ENCODE results near the gene CACNA1D.

DNA sequence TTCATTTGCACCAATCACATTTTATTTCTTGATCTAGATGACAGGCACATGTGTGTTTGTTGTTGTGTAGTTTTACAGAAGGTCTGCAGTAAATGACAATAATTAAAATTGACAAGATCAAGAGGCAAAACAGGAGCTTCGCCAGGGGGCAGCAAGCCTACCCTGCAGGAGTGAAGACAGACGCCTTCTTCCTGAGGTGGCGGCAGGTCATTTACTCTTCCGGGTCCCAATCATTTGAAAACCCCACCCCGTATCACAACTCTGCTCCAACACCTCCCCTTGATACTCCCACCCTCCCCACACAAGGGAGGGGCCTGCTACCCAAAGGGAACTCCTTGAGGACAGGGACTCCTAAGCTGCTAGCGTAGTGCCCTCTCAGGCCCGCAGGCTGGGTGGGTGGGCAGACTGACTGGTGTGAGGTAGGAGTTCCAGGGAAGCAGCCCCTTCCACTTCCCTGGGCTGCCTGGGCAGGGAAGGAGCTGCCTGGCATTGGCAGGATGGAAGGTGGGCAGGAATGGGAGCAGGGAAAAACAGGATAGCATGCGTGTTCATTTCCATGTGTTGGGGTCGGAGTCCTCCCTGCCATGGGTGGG is 338.7 kb downstream of the CACNA1D start:
- TF ChIP-seq EZH2 (IDR thresholded peaks at IDR 0.05; ENCODE audit: borderline replicate concordance, low read depth, low read length, severe bottlenecking) = no peak
- TF ChIP-seq, protein P1, sequence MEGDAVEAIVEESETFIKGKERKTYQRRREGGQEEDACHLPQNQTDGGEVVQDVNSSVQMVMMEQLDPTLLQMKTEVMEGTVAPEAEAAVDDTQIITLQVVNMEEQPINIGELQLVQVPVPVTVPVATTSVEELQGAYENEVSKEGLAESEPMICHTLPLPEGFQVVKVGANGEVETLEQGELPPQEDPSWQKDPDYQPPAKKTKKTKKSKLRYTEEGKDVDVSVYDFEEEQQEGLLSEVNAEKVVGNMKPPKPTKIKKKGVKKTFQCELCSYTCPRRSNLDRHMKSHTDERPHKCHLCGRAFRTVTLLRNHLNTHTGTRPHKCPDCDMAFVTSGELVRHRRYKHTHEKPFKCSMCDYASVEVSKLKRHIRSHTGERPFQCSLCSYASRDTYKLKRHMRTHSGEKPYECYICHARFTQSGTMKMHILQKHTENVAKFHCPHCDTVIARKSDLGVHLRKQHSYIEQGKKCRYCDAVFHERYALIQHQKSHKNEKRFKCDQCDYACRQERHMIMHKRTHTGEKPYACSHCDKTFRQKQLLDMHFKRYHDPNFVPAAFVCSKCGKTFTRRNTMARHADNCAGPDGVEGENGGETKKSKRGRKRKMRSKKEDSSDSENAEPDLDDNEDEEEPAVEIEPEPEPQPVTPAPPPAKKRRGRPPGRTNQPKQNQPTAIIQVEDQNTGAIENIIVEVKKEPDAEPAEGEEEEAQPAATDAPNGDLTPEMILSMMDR (IDR thresholded peaks at IDR 0.05; ENCODE audit: extremely low read depth in 1 of 2, insufficient read depth in 1 of 2, low read depth in 1 of 2, low read length in 2 of 2) = no peak
- TF ChIP-seq POLR2A (IDR thresholded peaks at IDR 0.05; ENCODE audit: low read depth, low read length) = no peak
